GM12865 (cell line): ENCODE data around the gene B3GAT1.

Experiments
- DNase-seq: peaks from one replicate; pipeline ENCODE4 v3.0.0; 2010; ENCODE audit warnings: low read depth
- H3K4me3 ChIP-seq: 2 replicates; pipeline ENCODE4 v1.5.1; 2011; ENCODE audit warnings: mild to moderate bottlenecking, low read depth, low read length, control low read depth
- TF ChIP-seq, protein P1 (sequence below): IDR thresholded peaks from 2 replicates; pipeline ENCODE4 v1.5.1; 2011; ENCODE audit warnings: low read length, control low read depth, low read depth, inconsistent platforms; ENCODE audit not compliant: insufficient read depth; ENCODE audit errors: missing control alignments

Gene B3GAT1

GRCh38 chr11:134392953-134393615 is 19.0 kb downstream of the B3GAT1 start:
- TF ChIP-seq, protein P1, sequence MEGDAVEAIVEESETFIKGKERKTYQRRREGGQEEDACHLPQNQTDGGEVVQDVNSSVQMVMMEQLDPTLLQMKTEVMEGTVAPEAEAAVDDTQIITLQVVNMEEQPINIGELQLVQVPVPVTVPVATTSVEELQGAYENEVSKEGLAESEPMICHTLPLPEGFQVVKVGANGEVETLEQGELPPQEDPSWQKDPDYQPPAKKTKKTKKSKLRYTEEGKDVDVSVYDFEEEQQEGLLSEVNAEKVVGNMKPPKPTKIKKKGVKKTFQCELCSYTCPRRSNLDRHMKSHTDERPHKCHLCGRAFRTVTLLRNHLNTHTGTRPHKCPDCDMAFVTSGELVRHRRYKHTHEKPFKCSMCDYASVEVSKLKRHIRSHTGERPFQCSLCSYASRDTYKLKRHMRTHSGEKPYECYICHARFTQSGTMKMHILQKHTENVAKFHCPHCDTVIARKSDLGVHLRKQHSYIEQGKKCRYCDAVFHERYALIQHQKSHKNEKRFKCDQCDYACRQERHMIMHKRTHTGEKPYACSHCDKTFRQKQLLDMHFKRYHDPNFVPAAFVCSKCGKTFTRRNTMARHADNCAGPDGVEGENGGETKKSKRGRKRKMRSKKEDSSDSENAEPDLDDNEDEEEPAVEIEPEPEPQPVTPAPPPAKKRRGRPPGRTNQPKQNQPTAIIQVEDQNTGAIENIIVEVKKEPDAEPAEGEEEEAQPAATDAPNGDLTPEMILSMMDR = no peak
- DNase-seq = no peak
- H3K4me3 ChIP-seq = no peak overlapping the region

GRCh38 chr11:134391656-134392055 is 20.4 kb downstream of the B3GAT1 start:
- no peak overlapping the region for H3K4me3 ChIP-seq
- DNase-seq = no peak
- TF ChIP-seq, protein P1 = no peak

GRCh38 chr11:134390706-134391569 is 21.1 kb downstream of the B3GAT1 start:
- TF ChIP-seq, protein P1 = no peak
- no peak for DNase-seq
- no peak overlapping the region for H3K4me3 ChIP-seq

- no peak overlapping the region for H3K4me3 ChIP-seq
- TF ChIP-seq, protein P1 = no peak
- DNase-seq = no peak
Measured at GRCh38 chr11:134389464-134390180, 22.4 kb downstream of the B3GAT1 start.

DNA sequence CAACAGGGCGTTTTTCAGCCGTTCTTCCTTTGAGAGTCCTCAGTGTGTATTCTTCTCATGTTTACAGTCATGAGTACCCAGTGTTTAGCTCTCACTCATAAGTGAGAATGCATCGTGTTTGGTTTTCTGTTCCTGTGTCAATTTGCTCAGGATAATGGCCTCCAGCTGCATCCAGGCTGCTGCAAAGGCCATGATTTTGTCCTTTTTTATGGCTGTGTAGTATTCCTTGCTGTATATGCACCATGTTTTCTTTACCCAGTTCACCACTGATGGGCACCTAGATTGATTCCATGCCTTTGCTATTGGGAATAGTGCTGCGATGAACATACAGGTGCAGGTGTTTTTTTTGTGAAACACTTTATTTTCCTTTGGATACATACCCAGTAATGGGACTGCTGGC is 23.5 kb downstream of the B3GAT1 start:
- no peak overlapping the region for H3K4me3 ChIP-seq
- TF ChIP-seq, protein P1 = no peak
- DNase-seq = no peak

DNA sequence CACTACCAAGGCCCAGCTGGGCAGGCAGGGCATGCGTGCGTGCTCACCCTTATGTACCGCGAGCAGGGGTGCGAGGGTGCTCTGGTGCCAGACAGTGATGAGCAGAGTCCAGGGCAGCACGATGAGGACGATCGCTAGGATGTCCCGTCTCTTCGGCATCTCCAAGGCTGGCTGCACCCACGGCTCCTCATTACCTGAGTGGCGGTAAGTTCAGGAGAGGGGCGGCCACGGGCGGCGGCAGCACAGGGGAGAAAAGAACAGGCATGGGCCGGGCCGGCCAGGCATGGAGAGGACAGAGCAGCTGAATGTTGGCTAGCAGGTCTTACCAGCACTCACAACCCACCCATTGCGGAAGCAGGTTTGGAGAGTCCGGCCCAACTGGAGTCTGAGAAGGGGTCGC is 24.5 kb downstream of the B3GAT1 start:
- DNase-seq = no peak
- no peak overlapping the region for H3K4me3 ChIP-seq
- TF ChIP-seq, protein P1 = no peak
